ENCODE data around the gene STYXL1. TPM values are rescaled to one million over a fixed set of nuclear protein-coding genes. Genes with fewer than 3 reads are reported as not detected.
"Not testable (repeated sequence)": the region's sequence is repeated elsewhere in the genome, so short reads cannot be mapped to it uniquely, and the experiment has no call there.

STYXL1 gene
- total RNA-seq, 2 donors from 2014 or later = 17.6 to 40.1 TPM

DNA sequence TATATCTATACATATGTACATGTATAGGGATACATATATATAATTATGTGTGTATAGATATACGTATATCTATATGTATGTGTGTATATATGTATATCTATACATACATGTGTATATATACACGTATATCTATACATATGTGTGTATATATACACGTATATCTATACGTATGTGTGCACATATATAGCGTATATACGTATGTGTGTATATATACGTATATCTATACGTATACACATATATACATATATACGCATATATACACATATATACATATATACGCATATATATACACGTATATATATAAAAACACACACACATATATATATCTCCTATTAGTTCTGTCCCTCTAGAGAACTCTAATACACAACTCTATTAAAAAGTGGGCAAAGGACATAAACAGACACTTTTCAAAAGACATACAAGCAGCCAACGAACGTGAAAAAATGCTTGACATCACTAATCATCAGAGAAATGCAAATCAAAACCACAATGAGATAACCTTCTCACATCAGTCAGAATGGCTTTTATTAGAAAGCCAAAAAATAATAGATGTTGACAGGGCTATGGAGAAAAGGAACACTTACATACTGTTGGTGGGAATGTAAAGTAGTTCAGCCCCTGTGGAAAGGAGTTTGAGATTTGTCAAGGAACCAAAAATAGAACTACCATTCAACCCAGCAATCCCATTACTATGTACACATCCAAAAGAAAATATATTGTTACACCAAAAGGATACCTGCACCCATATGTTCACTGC, 31.4 kb downstream of the STYXL1 start:
- Histone ChIP-seq H3K4me1 (peaks cover 0 to 7% of the 10 kb centered on the region in 2 donors), H3K4me3 (no peak overlapping the region), H3K9me3 (no peaks in the 10 kb centered on the region), H3K36me3 (peaks cover 2% of the 10 kb centered on the region), H3K27me3 (no peaks in the 10 kb centered on the region), H3K27ac (no peak overlapping the region)
- no peak for DNase-seq (ENCODE audit: low spot score)
- TF ChIP-seq, protein P1, sequence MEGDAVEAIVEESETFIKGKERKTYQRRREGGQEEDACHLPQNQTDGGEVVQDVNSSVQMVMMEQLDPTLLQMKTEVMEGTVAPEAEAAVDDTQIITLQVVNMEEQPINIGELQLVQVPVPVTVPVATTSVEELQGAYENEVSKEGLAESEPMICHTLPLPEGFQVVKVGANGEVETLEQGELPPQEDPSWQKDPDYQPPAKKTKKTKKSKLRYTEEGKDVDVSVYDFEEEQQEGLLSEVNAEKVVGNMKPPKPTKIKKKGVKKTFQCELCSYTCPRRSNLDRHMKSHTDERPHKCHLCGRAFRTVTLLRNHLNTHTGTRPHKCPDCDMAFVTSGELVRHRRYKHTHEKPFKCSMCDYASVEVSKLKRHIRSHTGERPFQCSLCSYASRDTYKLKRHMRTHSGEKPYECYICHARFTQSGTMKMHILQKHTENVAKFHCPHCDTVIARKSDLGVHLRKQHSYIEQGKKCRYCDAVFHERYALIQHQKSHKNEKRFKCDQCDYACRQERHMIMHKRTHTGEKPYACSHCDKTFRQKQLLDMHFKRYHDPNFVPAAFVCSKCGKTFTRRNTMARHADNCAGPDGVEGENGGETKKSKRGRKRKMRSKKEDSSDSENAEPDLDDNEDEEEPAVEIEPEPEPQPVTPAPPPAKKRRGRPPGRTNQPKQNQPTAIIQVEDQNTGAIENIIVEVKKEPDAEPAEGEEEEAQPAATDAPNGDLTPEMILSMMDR (IDR thresholded peaks at IDR 0.05) = no peak

DNA sequence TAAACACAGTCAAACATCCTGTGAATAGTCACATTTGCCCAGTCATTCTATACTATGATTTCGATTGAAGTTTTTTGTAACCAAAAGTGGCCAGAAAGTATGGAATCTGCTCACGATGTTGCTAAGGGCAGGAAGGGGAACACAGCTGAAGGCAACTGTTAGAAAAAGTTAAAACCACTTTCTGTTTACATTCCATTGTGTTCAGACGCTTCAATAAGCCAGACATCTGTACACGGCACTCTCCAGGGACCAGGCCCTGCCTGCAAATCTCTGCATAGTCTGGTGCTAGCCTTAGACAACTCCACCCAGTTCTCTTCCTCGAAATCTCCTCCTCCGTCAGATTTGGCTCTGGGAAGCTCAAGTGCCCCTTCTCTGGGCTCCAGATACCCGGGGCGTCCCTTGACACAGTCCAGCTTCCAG, 36.3 kb downstream of the STYXL1 start:
- H3K4me3 ChIP-seq = no peak overlapping the region

DNA sequence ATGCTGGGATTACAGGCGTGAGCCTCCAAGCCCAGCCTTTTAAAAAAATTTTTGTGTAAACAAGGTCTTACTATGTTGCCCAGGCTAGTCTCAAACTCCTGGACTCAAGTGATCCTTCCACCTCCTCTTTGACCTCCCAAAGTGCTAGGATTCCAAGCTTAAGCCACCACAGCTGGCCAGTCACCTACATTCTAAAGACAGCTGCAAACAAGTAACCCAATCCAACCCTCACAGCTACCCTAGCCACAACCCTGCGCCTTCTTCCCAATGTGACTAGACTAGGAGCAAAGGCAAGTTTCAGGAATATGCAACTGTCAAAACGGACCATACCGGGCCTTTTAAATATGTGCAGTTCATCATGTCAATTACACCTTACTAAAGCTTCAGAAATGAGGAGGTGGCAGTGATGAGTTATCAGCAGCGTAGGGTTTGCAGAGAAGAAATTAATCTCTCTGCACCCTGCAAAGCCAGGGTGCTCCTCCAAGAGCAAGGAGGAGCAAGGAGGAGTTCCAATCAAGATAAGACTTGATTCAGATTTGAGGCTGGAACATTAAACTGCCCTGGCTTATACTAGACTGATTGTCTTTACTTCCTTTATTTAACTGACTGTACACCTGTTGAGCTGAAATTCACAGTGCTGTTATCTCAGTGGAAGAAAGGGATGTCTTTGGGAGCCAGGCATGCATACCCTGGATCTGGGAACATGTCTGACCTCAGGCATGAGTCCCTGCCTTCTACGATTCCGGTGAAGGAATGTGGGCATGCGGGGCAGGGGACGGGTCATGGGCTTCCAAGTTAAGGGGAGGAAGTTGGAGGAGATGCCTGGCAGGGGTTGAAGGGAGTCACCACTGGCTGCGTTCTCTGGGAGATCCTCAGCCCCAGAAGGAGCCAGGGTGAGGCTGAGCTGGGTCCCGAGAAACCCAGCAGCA, 37.9 kb downstream of the STYXL1 start:
- H3K4me1 ChIP-seq = peaks cover 0 to 26% of the 10 kb centered on the region in 2 donors
- H3K36me3 ChIP-seq = no peaks in the 10 kb centered on the region
- peak overlapping the region; percentile 55 to 62 for H3K27ac ChIP-seq
- H3K27me3 ChIP-seq = no peaks in the 10 kb centered on the region
- DNase-seq (ENCODE audit: low spot score) = no peak
- H3K4me3 ChIP-seq = no peak overlapping the region
- H3K9me3 ChIP-seq = no peaks in the 10 kb centered on the region
- TF ChIP-seq, protein P1 (IDR thresholded peaks at IDR 0.05) = no peak

More for the DNA sequence above, 36.3 kb downstream of the STYXL1 start:
- peaks cover 0 to 26% of the 10 kb centered on the region in 2 donors for H3K4me1 ChIP-seq
- H3K36me3 ChIP-seq = no peaks in the 10 kb centered on the region
- H3K9me3 ChIP-seq = no peaks in the 10 kb centered on the region
- TF ChIP-seq, protein P1 (IDR thresholded peaks at IDR 0.05) = no peak
- H3K27me3 ChIP-seq = no peaks in the 10 kb centered on the region
- peak overlapping the region; percentile 55 to 62 for H3K27ac ChIP-seq
- peak; percentile 74 for DNase-seq (ENCODE audit: low spot score)

DNA sequence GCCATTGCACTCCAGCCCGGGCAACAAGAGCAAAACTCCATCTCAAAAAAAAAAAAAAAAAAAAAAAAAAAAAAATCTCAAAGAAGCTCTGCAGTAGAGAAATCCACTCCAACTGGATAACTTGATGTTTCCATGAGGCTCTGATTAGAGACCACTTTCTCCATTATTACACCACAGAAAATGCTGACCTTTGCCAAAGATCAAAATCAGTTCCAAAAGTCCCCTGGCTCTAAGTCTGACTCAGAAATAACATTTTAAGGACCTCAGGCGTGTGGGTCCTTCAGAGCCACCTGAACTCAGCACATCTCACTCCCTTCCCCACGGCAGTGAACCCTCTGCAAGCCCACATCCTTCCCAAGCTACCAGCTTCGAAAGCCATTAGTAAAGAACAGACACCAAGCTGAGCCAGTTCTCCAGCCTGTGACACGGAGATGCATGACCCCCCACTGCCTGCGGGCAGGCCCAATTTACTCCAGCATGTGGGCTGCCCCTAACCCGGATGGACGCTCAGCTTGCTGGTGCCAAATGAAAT, 39.6 kb downstream of the STYXL1 start:
- TF ChIP-seq, protein P1 (IDR thresholded peaks at IDR 0.05) = no peak
- Histone ChIP-seq H3K4me1 (peaks cover 0 to 26% of the 10 kb centered on the region in 2 donors), H3K9me3 (no peaks in the 10 kb centered on the region), H3K27ac (no peak overlapping the region), H3K4me3 (no peak overlapping the region), H3K36me3 (peaks cover 5% of the 10 kb centered on the region), H3K27me3 (no peaks in the 10 kb centered on the region)
- DNase-seq (ENCODE audit: low spot score) = no peak

DNA sequence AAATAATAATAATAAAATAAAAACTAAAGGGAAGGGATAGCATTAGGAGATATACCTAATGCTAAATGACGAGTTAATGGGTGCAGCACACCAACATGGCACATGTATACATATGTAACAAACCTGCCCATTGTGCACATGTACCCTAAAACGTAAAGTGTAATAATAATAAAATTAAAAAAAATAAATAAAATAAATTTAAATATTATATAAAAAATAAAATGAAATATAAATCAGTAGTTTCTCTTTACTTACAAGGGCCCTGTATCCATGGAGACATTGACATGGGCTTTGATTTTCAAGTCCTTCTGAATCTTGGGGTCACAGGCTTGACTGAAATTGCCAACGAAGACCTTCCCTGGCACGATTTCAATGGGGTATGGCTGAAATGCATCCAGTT, 42.8 kb downstream of the STYXL1 start:
- not testable (repeated sequence) for H3K27me3 ChIP-seq; DNase-seq (ENCODE audit: low spot score); H3K27ac ChIP-seq; H3K36me3 ChIP-seq; H3K4me3 ChIP-seq; H3K9me3 ChIP-seq; H3K4me1 ChIP-seq

DNA sequence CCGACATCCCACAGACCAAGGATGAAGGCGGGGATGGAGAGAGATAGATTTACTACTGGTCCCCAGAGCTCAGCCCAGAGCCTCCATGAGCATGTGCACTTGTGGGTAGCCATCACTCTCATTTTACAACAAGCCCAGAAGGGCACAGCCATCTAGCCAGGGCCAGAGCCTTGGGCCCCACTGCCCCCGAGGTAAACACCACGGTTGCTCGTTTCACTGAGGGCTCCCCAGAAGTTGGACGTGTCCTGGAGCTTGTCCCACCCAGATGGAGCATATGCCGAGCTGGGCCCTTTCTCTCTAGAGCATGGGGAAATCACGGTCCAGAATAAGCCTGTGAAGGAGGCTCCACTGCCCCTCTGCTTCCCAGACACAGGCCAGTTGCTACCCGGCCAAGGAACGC, 44.4 kb downstream of the STYXL1 start:
- no peaks in the 10 kb centered on the region for H3K4me1 ChIP-seq
- no peaks in the 10 kb centered on the region for H3K9me3 ChIP-seq
- no peak overlapping the region for H3K4me3 ChIP-seq
- DNase-seq (ENCODE audit: low spot score) = no peak
- no peak overlapping the region for H3K27ac ChIP-seq
- TF ChIP-seq, protein P1 (IDR thresholded peaks at IDR 0.05) = no peak
- peaks cover 9% of the 10 kb centered on the region for H3K36me3 ChIP-seq
- H3K27me3 ChIP-seq = no peaks in the 10 kb centered on the region
